IMR-90 (cell line): ENCODE results near the gene KRTAP10-10. TPM values are rescaled to one million over a fixed set of nuclear protein-coding genes. Genes with fewer than 3 reads are reported as not detected.
"Not testable (repeated sequence)": the region's sequence is repeated elsewhere in the genome, so short reads cannot be mapped to it uniquely, and the experiment has no call there.

Experiments
- ATAC-seq: fragments of 200-7000 bp; cut with Tn5 transposase; 2 replicates; pipeline ENCODE4 v1.9.1; 2020; ENCODE audit warnings: low read depth, mild to moderate bottlenecking, moderate library complexity
- BruUV-seq: library from RNA; stranded (reverse); fragments of 400-500 nt; replicated peaks from 2 replicates; lab custom pipeline; 2021; lab: Mats Ljungman, UMichigan
- CTCF ChIA-PET: fragments of 300-600 bp; formaldehyde crosslinking; extraction: SDS; loops from one replicate; lab custom pipeline; 2021; ENCODE audit warnings: antibody characterized with exemption; lab: Yijun Ruan, JAX
- POLR2A ChIA-PET: fragments of 300-600 bp; sonication (Branson Sonifier 250); formaldehyde crosslinking; loops from one replicate; lab custom pipeline; 2022; ENCODE audit warnings: antibody characterized with exemption; ENCODE audit not compliant: unreplicated experiment; lab: Charles Lee
- DNase-seq: peaks from one replicate; pipeline ENCODE4 v3.0.0; 2013
- H2AFZ ChIP-seq: replicated peaks from 2 replicates; pipeline ENCODE3; 2013; ENCODE audit warnings: low read length, mild to moderate bottlenecking; ENCODE audit not compliant: poor library complexity
- H2AK5ac ChIP-seq: 2 replicates; pipeline ENCODE4 v1.6.1; 2013; ENCODE audit warnings: low read depth, low read length, inconsistent platforms
- H2AK9ac ChIP-seq: replicated peaks from 2 replicates; pipeline ENCODE3; 2013; ENCODE audit warnings: mild to moderate bottlenecking, low read depth, low read length, moderate library complexity; ENCODE audit not compliant: poor library complexity
- H2BK120ac ChIP-seq: 2 replicates; pipeline ENCODE4 v1.6.1; 2013; ENCODE audit warnings: low read depth, low read length, inconsistent platforms
- H2BK15ac ChIP-seq: 3 replicates; pipeline ENCODE4 v1.6.1; 2013; ENCODE audit warnings: low read depth, low read length, inconsistent platforms
- H2BK20ac ChIP-seq: 2 replicates; pipeline ENCODE4 v1.6.1; 2013; ENCODE audit warnings: low read depth, mild to moderate bottlenecking, inconsistent platforms, low read length, moderate library complexity
- H2BK5ac ChIP-seq: 2 replicates; pipeline ENCODE4 v1.6.1; 2013; ENCODE audit warnings: mild to moderate bottlenecking, low read depth, low read length, inconsistent platforms; ENCODE audit not compliant: poor library complexity, severe bottlenecking
- H3K14ac ChIP-seq: replicated peaks from 2 replicates; pipeline ENCODE4 v1.6.1; 2013; ENCODE audit warnings: low read depth, low read length, inconsistent platforms
- H3K18ac ChIP-seq: 2 replicates; pipeline ENCODE4 v1.6.1; 2013; ENCODE audit warnings: low read depth, low read length, control low read depth
- H3K23ac ChIP-seq: 2 replicates; pipeline ENCODE4 v1.6.1; 2013; ENCODE audit warnings: low read depth, low read length, inconsistent platforms
- H3K27ac ChIP-seq: 2 replicates; pipeline ENCODE4 v1.5.1; 2013; ENCODE audit warnings: mild to moderate bottlenecking, control low read depth, low read length; ENCODE audit not compliant: insufficient read depth
- H3K27me3 ChIP-seq: 2 replicates; pipeline ENCODE4 v1.6.1; 2013; ENCODE audit warnings: low read length; ENCODE audit not compliant: control insufficient read depth, insufficient read depth
- H3K36me3 ChIP-seq: 2 replicates; pipeline ENCODE4 v1.6.1; 2013; ENCODE audit warnings: low read length, mixed read lengths; ENCODE audit not compliant: control insufficient read depth, insufficient read depth
- H3K4ac ChIP-seq: 2 replicates; pipeline ENCODE4 v1.6.1; 2013; ENCODE audit warnings: low read depth, low read length, inconsistent platforms
- H3K4me1 ChIP-seq: 2 replicates; pipeline ENCODE4 v1.6.1; 2013; ENCODE audit warnings: low read length, mixed read lengths; ENCODE audit not compliant: control insufficient read depth, insufficient read depth
- H3K4me2 ChIP-seq: 2 replicates; pipeline ENCODE4 v1.6.1; 2013; ENCODE audit warnings: low read depth, mild to moderate bottlenecking, control low read depth, low read length, moderate library complexity
- H3K4me3 ChIP-seq: 2 replicates; pipeline ENCODE4 v1.5.1; 2013; ENCODE audit warnings: low read depth, mild to moderate bottlenecking, control low read depth, low read length, moderate library complexity; ENCODE audit not compliant: insufficient read depth
- H3K56ac ChIP-seq: 2 replicates; pipeline ENCODE4 v1.6.1; 2013; ENCODE audit warnings: low read length, inconsistent platforms; ENCODE audit not compliant: insufficient read depth; ENCODE audit errors: extremely low read depth
- H3K79me1 ChIP-seq, 2 experiments: 2 replicates each; pipeline ENCODE4 v1.6.1; 2013; ENCODE audit warnings: low read length in 2 of 2, inconsistent platforms in 1 of 2, low read depth in 1 of 2
- H3K9ac ChIP-seq: 2 replicates; pipeline ENCODE4 v1.6.1; 2013; ENCODE audit warnings: low read depth, low read length, control low read depth
- H3K9me1 ChIP-seq: 2 replicates; pipeline ENCODE4 v1.6.1; 2013; ENCODE audit warnings: low read length, inconsistent platforms; ENCODE audit not compliant: insufficient read depth
- H3K9me3 ChIP-seq: 2 replicates; pipeline ENCODE4 v1.6.1; 2013; ENCODE audit warnings: low read length; ENCODE audit not compliant: control insufficient read depth, insufficient read depth
- H4K20me1 ChIP-seq: 2 replicates; pipeline ENCODE4 v1.6.1; 2013; ENCODE audit warnings: low read length, inconsistent platforms; ENCODE audit not compliant: insufficient read depth
- H4K5ac ChIP-seq: 2 replicates; pipeline ENCODE4 v1.6.1; 2013; ENCODE audit warnings: mild to moderate bottlenecking, low read depth, low read length, control low read depth
- H4K8ac ChIP-seq, 2 experiments: 2 replicates each; pipeline ENCODE4 v1.6.1; 2013; ENCODE audit warnings: low read depth in 2 of 2, low read length in 2 of 2, control low read depth in 1 of 2, inconsistent platforms in 1 of 2
- H4K91ac ChIP-seq: 2 replicates; pipeline ENCODE4 v1.6.1; 2013; ENCODE audit warnings: low read depth, low read length, inconsistent platforms; ENCODE audit not compliant: insufficient read depth
- WGBS, 2 experiments: methylation state at CpG; one replicate each; pipeline versions ENCODE4 v1.1.5 to v1.1.7; 2013; ENCODE audit warnings: missing lambda C conversion rate in 2 of 2; ENCODE audit not compliant: insufficient read length in 1 of 2; ENCODE audit errors: extremely low coverage in 2 of 2; 5-methylcytosine and 5-hydroxymethylcytosine counted together
- dilution Hi-C: fragments of 300-500 bp; cut with HindIII; formaldehyde crosslinking; loops from one replicate; pipeline ENCODE4 v1.14.3; 2018; ENCODE audit warnings: low sequenced_read_pairs; ENCODE audit not compliant: unreplicated experiment
- in situ Hi-C: fragments of 300-500 bp; cut with MboI; formaldehyde crosslinking; loops from 3 replicates; pipeline ENCODE4 v1.14.3; 2019; ENCODE audit warnings: low sequenced_read_pairs, inconsistent platforms, mixed read lengths
- intact Hi-C: fragments of 100-400 bp; cut with micrococcal nuclease; formaldehyde crosslinking; loops from 2 replicates; pipeline ENCODE4 v1.10.0; 2022
- polyA plus RNA-seq, 3 experiments: library from polyadenylated mRNA; depleted of rRNA; stranded (reverse); fragments of >200 nt; gene quantifications; 2 replicates each; pipeline ENCODE4 v1.2.3, GENCODE V29; 2012; ENCODE audit warnings: low replicate concordance in 1 of 3
- total RNA-seq: library from RNA; depleted of rRNA; stranded (reverse); fragments of >200 nt; gene quantifications from 2 replicates; pipeline ENCODE4 v1.2.3, GENCODE V29; 2012

Gene KRTAP10-10
- total and polyA plus RNA-seq, 2 of the 4 experiments (the other 2 are of a cell fraction), result not detected

GRCh38 chr21:44627831-44628233 is 9.3 kb upstream of the KRTAP10-10 start:
- H2AK5ac ChIP-seq, POLR2A ChIA-PET, H3K4me2 ChIP-seq, H3K9me3 ChIP-seq, H4K5ac ChIP-seq, H4K20me1 ChIP-seq, H3K4me3 ChIP-seq, in situ Hi-C loops, dilution Hi-C loops, H2BK5ac ChIP-seq, ATAC-seq, H2BK120ac ChIP-seq, H3K9me1 ChIP-seq, intact Hi-C loops, H4K8ac ChIP-seq, H3K36me3 ChIP-seq, H2BK15ac ChIP-seq, H4K91ac ChIP-seq, CTCF ChIA-PET, H3K18ac ChIP-seq, H3K14ac ChIP-seq, H3K4me1 ChIP-seq, H3K9ac ChIP-seq, H3K27ac ChIP-seq, H3K56ac ChIP-seq, H2AFZ ChIP-seq, H3K27me3 ChIP-seq, H3K79me1 ChIP-seq, H3K23ac ChIP-seq, H2BK20ac ChIP-seq, BruUV-seq, DNase-seq, H3K4ac ChIP-seq, H2AK9ac ChIP-seq: not testable (repeated sequence)
- no CpG with 5 or more reads among the region's 15 CpGs for WGBS, 2 experiments
